Ammon's horn (tissue), 1 donor: ENCODE results near the gene TC2N.
"Not testable (repeated sequence)": the region's sequence is repeated elsewhere in the genome, so short reads cannot be mapped to it uniquely, and the experiment has no call there.

ENCODE experiments used
- DNase-seq: peaks from one replicate; pipeline ENCODE4 v3.0.0-alpha.2; 2016; ENCODE audit warnings: low spot score

Gene TC2N

GRCh38 chr14:91870001-91870400 lies 2.7 kb upstream of the TC2N start:
- no peak for DNase-seq

GRCh38 chr14:91869556-91869955 lies 2.2 kb upstream of the TC2N start:
- DNase-seq = no peak

- DNase-seq = no peak
These were observed 633 bp downstream of the TC2N start for GRCh38 chr14:91866511-91867295.

- no peak for DNase-seq
These were observed 1.3 kb downstream of the TC2N start for GRCh38 chr14:91866061-91866460.

- DNase-seq = no peak
These were observed 4.9 kb downstream of the TC2N start for GRCh38 chr14:91862417-91862816.

- no peak for DNase-seq
These were observed 6.2 kb downstream of the TC2N start for GRCh38 chr14:91861091-91861490.

- no peak for DNase-seq
These were observed 7.1 kb downstream of the TC2N start for GRCh38 chr14:91860238-91860637.

GRCh38 chr14:91858536-91859275 lies 8.6 kb downstream of the TC2N start:
- DNase-seq = no peak

- DNase-seq = no peak
These were observed 9.7 kb downstream of the TC2N start for GRCh38 chr14:91857614-91858013.

GRCh38 chr14:91854327-91854934 lies 12.9 kb downstream of the TC2N start:
- DNase-seq = no peak

- DNase-seq = no peak
These were observed 15.8 kb downstream of the TC2N start for GRCh38 chr14:91851563-91851962.

- no peak for DNase-seq
These were observed 18.8 kb downstream of the TC2N start for GRCh38 chr14:91848504-91849001.

- no peak for DNase-seq
These were observed 19.6 kb downstream of the TC2N start for GRCh38 chr14:91847693-91848092.

- no peak for DNase-seq
These were observed 21.7 kb downstream of the TC2N start for GRCh38 chr14:91845652-91846051.

- DNase-seq = not testable (repeated sequence)
These were observed 22.3 kb downstream of the TC2N start for GRCh38 chr14:91845056-91845455.

GRCh38 chr14:91844029-91844428 lies 23.3 kb downstream of the TC2N start:
- no peak for DNase-seq

GRCh38 chr14:91843437-91843836 lies 23.9 kb downstream of the TC2N start:
- no peak for DNase-seq

- no peak for DNase-seq
These were observed 26.3 kb downstream of the TC2N start for GRCh38 chr14:91841065-91841464.

GRCh38 chr14:91839749-91840148 lies 27.6 kb downstream of the TC2N start:
- no peak for DNase-seq

GRCh38 chr14:91837076-91837475 lies 30.3 kb downstream of the TC2N start:
- no peak for DNase-seq

- DNase-seq = no peak
These were observed 31.2 kb downstream of the TC2N start for GRCh38 chr14:91835920-91836843.
